DND-41 (cell line): Measurements from ENCODE around the gene S100A8.
"Not testable (repeated sequence)": the region's sequence is repeated elsewhere in the genome, so short reads cannot be mapped to it uniquely, and the experiment has no call there.

ENCODE experiments used
- CTCF ChIP-seq: IDR thresholded peaks from 2 replicates; pipeline ENCODE4 v1.5.1; 2012; ENCODE audit warnings: borderline replicate concordance, low read length, moderate library complexity, mild to moderate bottlenecking; ENCODE audit not compliant: poor library complexity, severe bottlenecking; ENCODE audit errors: extremely low read depth
- EZH2 ChIP-seq: IDR thresholded peaks from 3 replicates; pipeline ENCODE4 v1.6.1; 2012; ENCODE audit warnings: borderline replicate concordance, low read depth, mild to moderate bottlenecking, moderate library complexity, low read length, inconsistent platforms; ENCODE audit not compliant: severe bottlenecking

GRCh38 chr1:153419436-153419793 lies 28.5 kb upstream of the S100A8 start:
- not testable (repeated sequence) for TF ChIP-seq CTCF, EZH2
